Activated T-helper 1 cell treated with anti-CD3 and anti-CD28 coated beads, Interleukin-12 subunit alpha, Interleukin-12 subunit beta, Interleukin-2, Interleukin-4 antibody, amounts not matched to agents 30 ng/mL and 10 ng/mL and 1 ng/mL, durations not matched to agents 14 hours and 24 hours and 36 hours (primary cell): ENCODE measurements around the gene KRTAP7-1. TPM values are rescaled to one million over a fixed set of nuclear protein-coding genes. Genes with fewer than 3 reads are reported as not detected.

Experiments used
- DNase-seq: peaks from one replicate; pipeline ENCODE4 v3.0.0; 2021; ENCODE audit warnings: low spot score
- H3K27ac Mint-ChIP-seq: one replicate; pipeline ENCODE4 v1.8.0; 2021; ENCODE audit warnings: mild to moderate bottlenecking, mixed read lengths
- H3K27me3 Mint-ChIP-seq: one replicate; pipeline ENCODE4 v1.8.0; 2022; ENCODE audit warnings: mild to moderate bottlenecking, moderate library complexity, mixed read lengths; ENCODE audit not compliant: insufficient read depth
- H3K36me3 Mint-ChIP-seq: one replicate; pipeline ENCODE4 v1.8.0; 2021; ENCODE audit warnings: low read depth, mixed read lengths
- H3K4me1 Mint-ChIP-seq: one replicate; pipeline ENCODE4 v1.8.0; 2021; ENCODE audit warnings: low read depth, mixed read lengths
- H3K4me3 Mint-ChIP-seq: one replicate; pipeline ENCODE4 v1.8.0; 2021; ENCODE audit warnings: mild to moderate bottlenecking, moderate library complexity, mixed read lengths
- H3K9me3 Mint-ChIP-seq: one replicate; pipeline ENCODE4 v1.8.0; 2021; ENCODE audit warnings: mixed read lengths
- intact Hi-C: fragments of 100-400 bp; cut with micrococcal nuclease; formaldehyde crosslinking; loops from one replicate; pipeline ENCODE4 v1.15.1; 2024
- total RNA-seq: library from RNA; stranded (reverse); gene quantifications from 2 replicates; pipeline ENCODE4 v1.2.3, GENCODE V29; 2022

KRTAP7-1 gene
- not detected in 2 replicates for total RNA-seq

DNA sequence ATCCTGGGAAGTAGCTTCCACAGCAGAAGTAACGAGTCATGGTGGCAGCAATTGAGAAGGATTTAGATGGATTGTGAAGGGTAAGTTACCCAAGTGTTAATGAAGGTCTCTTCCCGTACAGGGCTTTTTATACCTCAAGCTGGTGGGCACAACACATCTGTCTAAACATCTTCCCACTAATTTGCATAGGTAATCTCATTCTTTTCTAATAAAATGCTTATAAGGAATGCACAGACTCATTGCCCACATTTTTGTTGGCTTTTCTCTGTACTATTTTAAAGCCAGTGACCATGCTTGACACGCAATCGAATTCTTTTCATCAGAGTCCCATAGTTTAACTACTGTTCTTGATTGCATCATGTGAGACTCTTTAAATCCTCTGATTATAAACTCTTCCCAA is at the start of gene KRTAP7-1:
Gene KRTAP7-1, minus strand, starts transcription at position 101 of the 400 bp plus-strand sequence. Its CDS starts 61 bp downstream, at position 40.
- Mint-ChIP-seq H3K27ac (no peak within 1 kb of the TSS), H3K4me3 (no peak within 1 kb of the TSS), H3K4me1 (no peaks in the 10 kb centered on the region), H3K9me3 (peaks cover 3% of the 10 kb centered on the region), H3K27me3 (no peaks in the 10 kb centered on the region), H3K36me3 (no peaks in the 10 kb centered on the region)
- intact Hi-C loops: no loop called here
- no peak for DNase-seq

- Mint-ChIP-seq H3K27me3 (no peaks in the 10 kb centered on the region), H3K36me3 (no peaks in the 10 kb centered on the region), H3K9me3 (no peaks in the 10 kb centered on the region), H3K27ac (no peak overlapping the region), H3K4me3 (no peak overlapping the region), H3K4me1 (no peaks in the 10 kb centered on the region)
- no peak for DNase-seq
- intact Hi-C loops: no loop called here
Measured at GRCh38 chr21:30874526-30874925, 45.0 kb upstream of the KRTAP7-1 start.

GRCh38 chr21:30847627-30848500 is 18.3 kb upstream of the KRTAP7-1 start:
- Mint-ChIP-seq H3K4me1 (no peaks in the 10 kb centered on the region), H3K9me3 (no peaks in the 10 kb centered on the region), H3K27ac (no peak overlapping the region), H3K27me3 (peaks cover 6% of the 10 kb centered on the region), H3K4me3 (no peak overlapping the region), H3K36me3 (no peaks in the 10 kb centered on the region)
- intact Hi-C loops: no loop called here
- no peak for DNase-seq

DNA sequence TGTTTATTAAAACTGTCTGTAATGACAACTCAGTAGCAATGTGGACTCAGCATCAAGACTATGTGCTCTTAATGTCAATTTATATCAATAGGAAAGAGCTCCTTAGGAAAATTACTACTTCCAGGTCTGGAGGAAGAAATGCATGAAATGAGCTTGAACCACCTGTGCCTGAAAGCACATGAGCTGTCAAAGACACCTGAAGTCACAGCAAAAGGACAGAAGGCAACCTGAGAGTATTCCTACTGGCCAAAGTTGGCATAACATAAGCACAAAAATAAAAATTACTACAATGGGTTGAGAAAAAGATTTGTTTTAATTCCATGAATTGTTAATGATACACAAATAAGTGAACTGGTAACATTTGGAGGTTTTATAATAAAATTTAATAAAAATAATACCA is 13.4 kb upstream of the KRTAP7-1 start:
- DNase-seq: no peak
- H3K4me1 Mint-ChIP-seq: no peaks in the 10 kb centered on the region
- no peaks in the 10 kb centered on the region for H3K9me3 Mint-ChIP-seq
- peaks cover 5% of the 10 kb centered on the region for H3K27me3 Mint-ChIP-seq
- H3K36me3 Mint-ChIP-seq: no peaks in the 10 kb centered on the region
- H3K27ac Mint-ChIP-seq: no peak overlapping the region
- intact Hi-C loops: no loop called here
- no peak overlapping the region for H3K4me3 Mint-ChIP-seq

GRCh38 chr21:30839304-30839703 is 9.7 kb upstream of the KRTAP7-1 start:
- DNase-seq: no peak
- H3K4me1 Mint-ChIP-seq: no peaks in the 10 kb centered on the region
- H3K9me3 Mint-ChIP-seq: no peaks in the 10 kb centered on the region
- no peaks in the 10 kb centered on the region for H3K36me3 Mint-ChIP-seq
- no peak overlapping the region for H3K4me3 Mint-ChIP-seq
- H3K27me3 Mint-ChIP-seq: peaks cover 3% of the 10 kb centered on the region
- H3K27ac Mint-ChIP-seq: no peak overlapping the region
- intact Hi-C loops: loop anchor here (1.0 to 2.0 kb wide), 2 partner anchors 247 to 333 kb away; no protein-coding TSS in a partner anchor

DNA sequence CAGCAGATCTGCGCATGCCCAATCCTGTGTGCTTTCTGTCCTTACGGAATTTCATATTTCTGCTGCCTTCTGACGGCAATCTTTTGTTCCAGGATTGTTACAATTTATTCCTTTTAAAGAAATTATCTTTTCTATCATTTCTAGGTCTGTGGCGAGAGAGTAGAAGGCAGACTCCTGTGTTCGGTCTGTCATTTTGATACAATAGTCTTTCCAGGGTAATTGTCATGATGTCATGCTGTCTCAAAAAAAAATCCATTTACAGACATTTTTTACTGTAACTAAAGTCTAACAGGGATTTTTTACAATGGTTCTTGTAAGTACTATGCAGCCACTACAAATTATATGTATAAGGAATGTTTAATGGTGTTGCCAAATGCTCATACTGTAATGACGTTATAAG is 9.0 kb upstream of the KRTAP7-1 start:
- Mint-ChIP-seq H3K27ac (no peak overlapping the region), H3K36me3 (no peaks in the 10 kb centered on the region), H3K4me3 (no peak overlapping the region), H3K27me3 (peaks cover 3% of the 10 kb centered on the region), H3K4me1 (no peaks in the 10 kb centered on the region), H3K9me3 (no peaks in the 10 kb centered on the region)
- intact Hi-C loops: loop anchor here (2.0 kb wide), 1 partner anchor 332 kb away; no protein-coding TSS in a partner anchor
- no peak for DNase-seq

- intact Hi-C loops: loop anchor here (1.0 kb wide), 1 partner anchor 255 kb away; no protein-coding TSS in a partner anchor
- Mint-ChIP-seq H3K4me1 (no peaks in the 10 kb centered on the region), H3K4me3 (no peak overlapping the region), H3K27ac (no peak overlapping the region), H3K27me3 (no peaks in the 10 kb centered on the region), H3K9me3 (peaks cover 3% of the 10 kb centered on the region), H3K36me3 (no peaks in the 10 kb centered on the region)
- DNase-seq: peak; percentile 7
Measured at GRCh38 chr21:30831194-30831765, 1.7 kb upstream of the KRTAP7-1 start.

DNA sequence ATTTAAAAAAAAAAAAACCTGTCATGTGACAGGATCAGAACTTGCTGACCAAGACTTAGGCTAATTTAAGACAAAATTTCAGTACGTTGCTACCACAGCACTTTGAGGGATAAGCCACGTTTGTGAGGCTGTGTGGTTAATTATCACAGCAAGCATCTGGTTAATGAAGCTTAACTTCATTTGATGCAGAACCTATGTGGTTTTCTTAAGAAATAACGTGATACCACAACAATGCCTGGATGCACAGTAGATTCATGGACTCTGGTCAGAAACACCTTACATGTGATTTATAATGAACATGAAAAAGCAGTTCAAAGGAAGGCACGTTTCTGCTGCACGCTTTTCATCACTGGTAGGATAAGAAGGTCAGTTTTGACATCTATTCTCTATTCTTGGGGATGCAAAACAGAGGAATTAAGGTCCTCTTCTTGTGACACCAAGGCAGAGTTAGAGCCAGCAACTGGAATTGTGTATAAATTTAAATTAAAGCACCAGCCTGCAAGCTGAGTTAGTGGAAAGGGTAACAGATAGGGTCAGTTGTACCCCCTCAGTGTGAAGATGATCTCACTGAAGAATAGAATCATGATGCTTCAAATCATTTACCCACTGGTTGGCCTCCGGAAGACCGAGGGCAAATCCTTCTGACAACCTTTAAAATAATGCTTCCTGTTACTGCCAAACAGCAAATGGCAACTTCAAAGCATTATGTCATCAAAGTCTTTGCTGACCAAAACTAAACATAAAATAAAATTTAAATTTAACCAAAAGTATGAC is 10.5 kb downstream of the KRTAP7-1 start:
- intact Hi-C loops: no loop called here
- no peaks in the 10 kb centered on the region for H3K36me3 Mint-ChIP-seq
- no peak overlapping the region for H3K4me3 Mint-ChIP-seq
- H3K9me3 Mint-ChIP-seq: no peaks in the 10 kb centered on the region
- no peaks in the 10 kb centered on the region for H3K4me1 Mint-ChIP-seq
- no peak for DNase-seq
- peaks cover 1% of the 10 kb centered on the region for H3K27me3 Mint-ChIP-seq
- no peak overlapping the region for H3K27ac Mint-ChIP-seq

DNA sequence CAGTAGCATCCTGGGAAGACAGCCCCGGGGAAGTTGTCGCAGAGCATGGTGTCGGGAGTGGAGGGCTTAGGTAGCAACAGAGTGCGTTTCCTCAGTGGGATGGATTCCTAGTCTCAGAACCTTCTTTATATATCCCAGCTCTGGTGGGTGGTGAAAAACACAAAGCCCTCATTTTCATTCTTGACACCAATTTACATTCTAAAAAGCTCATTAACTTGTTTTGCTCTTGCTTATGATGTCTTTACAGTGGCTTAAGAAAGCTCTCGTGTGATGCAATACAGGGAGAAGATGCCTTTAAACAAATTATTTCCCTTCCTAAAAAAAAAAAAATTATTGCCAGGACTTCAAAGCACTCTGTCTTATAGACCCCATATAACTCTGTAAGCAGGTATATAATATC is 16.4 kb downstream of the KRTAP7-1 start, which contains the start of gene KRTAP8-1:
Gene KRTAP8-1, minus strand, starts transcription at position 101 of the 400 bp plus-strand sequence. Its CDS starts 54 bp downstream, at position 47.
- DNase-seq: no peak
- Mint-ChIP-seq H3K4me3 (no peak within 1 kb of the TSS), H3K27ac (no peak within 1 kb of the TSS), H3K4me1 (no peaks in the 10 kb centered on the region), H3K27me3 (no peaks in the 10 kb centered on the region), H3K36me3 (no peaks in the 10 kb centered on the region), H3K9me3 (no peaks in the 10 kb centered on the region)
- intact Hi-C loops: no loop called here

GRCh38 chr21:30800605-30801004 is 29.0 kb downstream of the KRTAP7-1 start:
- Mint-ChIP-seq H3K4me3 (no peak overlapping the region), H3K9me3 (no peaks in the 10 kb centered on the region), H3K36me3 (no peaks in the 10 kb centered on the region), H3K27ac (no peak overlapping the region), H3K4me1 (no peaks in the 10 kb centered on the region), H3K27me3 (no peaks in the 10 kb centered on the region)
- intact Hi-C loops: no loop called here
- DNase-seq: no peak

DNA sequence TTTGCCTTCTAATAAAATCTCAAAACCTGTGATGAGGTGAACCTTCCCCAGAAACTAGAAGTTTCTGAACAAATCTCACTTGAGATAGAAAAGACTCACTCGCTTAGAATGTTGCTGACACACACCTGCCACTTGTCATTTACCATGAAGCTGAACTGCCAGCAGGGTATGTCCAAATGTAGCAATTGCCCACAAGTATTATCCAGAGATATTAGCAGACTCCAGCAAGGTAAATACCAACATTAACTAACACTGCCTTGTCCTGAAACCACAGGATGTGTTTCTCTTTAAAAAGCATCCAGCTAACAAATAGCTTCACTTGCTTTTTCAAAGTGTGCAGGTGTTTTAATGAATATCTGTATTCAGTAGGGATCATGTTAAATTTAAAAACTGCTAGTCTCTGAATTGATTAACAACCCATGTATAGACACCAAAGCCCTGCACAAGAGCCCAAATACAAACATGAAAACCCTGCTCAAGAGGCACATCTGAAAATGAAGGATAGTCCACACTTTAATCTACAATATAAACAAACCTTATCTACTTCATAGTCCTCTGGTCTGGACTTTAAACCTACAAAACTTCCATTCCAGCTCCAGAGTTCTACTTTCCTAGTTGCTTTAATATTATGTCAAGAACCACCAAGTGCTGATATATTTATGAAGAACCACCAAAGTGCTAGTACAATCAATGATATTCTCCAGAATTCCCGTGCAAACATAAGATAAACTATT is 35.8 kb downstream of the KRTAP7-1 start:
- no peak overlapping the region for H3K27ac Mint-ChIP-seq
- H3K36me3 Mint-ChIP-seq: no peaks in the 10 kb centered on the region
- no peak for DNase-seq
- H3K4me1 Mint-ChIP-seq: no peaks in the 10 kb centered on the region
- no peaks in the 10 kb centered on the region for H3K9me3 Mint-ChIP-seq
- no peak overlapping the region for H3K4me3 Mint-ChIP-seq
- no peaks in the 10 kb centered on the region for H3K27me3 Mint-ChIP-seq
- intact Hi-C loops: no loop called here

DNA sequence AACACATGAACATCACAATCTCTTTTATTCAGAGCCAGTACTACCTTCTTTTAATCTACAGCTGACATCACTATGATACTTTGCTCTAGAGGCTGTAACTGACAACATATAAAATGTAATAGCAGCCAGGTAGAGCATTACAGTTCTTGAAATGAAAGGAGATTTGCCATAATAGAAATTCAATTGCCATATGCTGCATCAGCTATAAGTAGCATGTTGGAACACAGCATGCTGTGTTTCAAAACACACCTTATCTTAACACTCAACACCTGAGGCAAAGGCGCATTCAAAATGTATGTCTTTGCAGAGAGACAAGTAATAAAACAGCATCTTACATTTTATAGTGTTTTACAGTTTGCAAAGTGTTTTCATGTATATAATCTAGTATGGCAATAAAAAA is 50.3 kb downstream of the KRTAP7-1 start:
- Mint-ChIP-seq H3K36me3 (no peaks in the 10 kb centered on the region), H3K27me3 (peaks cover 2% of the 10 kb centered on the region), H3K4me1 (no peaks in the 10 kb centered on the region), H3K27ac (no peak overlapping the region), H3K9me3 (no peaks in the 10 kb centered on the region), H3K4me3 (no peak overlapping the region)
- DNase-seq: no peak
- intact Hi-C loops: no loop called here
